Tibial nerve (tissue), 4 donors: ENCODE results near the gene GRIA1. TPM values are rescaled to one million over a fixed set of nuclear protein-coding genes. Genes with fewer than 3 reads are reported as not detected.

ENCODE experiments used
- DNase-seq, 2 donors: peaks; one replicate each; pipeline ENCODE4 v3.0.0-alpha.2; 2019; ENCODE audit warnings: low spot score in 2 of 2
- H3K27ac ChIP-seq, 4 donors: fragments of 200-600 bp; sonication (generic) in 3 of 4; one replicate each; pipeline ENCODE4 v1.5.1; 2017 to 2019; ENCODE audit warnings: mild to moderate bottlenecking in 1 of 4
- H3K27me3 ChIP-seq, 2 donors: fragments of 200-600 bp; sonication (generic) in 1 of 2; one replicate each; pipeline versions ENCODE4 v1.5.1 to v1.6.0; 2017 to 2019
- H3K36me3 ChIP-seq, 3 donors: fragments of 200-600 bp; sonication (generic); one replicate each; pipeline ENCODE4 v1.5.1; 2018 to 2019
- H3K4me1 ChIP-seq, 4 donors: fragments of 200-600 bp; sonication (generic) in 3 of 4; one replicate each; pipeline ENCODE4 v1.5.1; 2017 to 2019
- H3K4me3 ChIP-seq, 4 donors: fragments of 200-600 bp; sonication (generic) in 3 of 4; one replicate each; pipeline ENCODE4 v1.5.1; 2017 to 2019; ENCODE audit warnings: mild to moderate bottlenecking in 1 of 4, moderate library complexity in 1 of 4
- H3K9me3 ChIP-seq, 4 donors: fragments of 200-600 bp; sonication (generic) in 3 of 4; one replicate each; pipeline ENCODE4 v1.5.1; 2017 to 2019
- CTCF ChIP-seq, 5 experiments: fragments of 200-600 bp in 3 of 5; fragments of 450-650 bp in 2 of 5; sonication (generic) in 3 of 5; IDR thresholded peaks; one replicate each; pipeline ENCODE4 v1.5.1; 2016 to 2019; ENCODE audit warnings: antibody characterized with exemption in 5 of 5, mild to moderate bottlenecking in 3 of 5, moderate library complexity in 2 of 5
- EP300 ChIP-seq, 2 donors: sonication (generic); formaldehyde crosslinking; IDR thresholded peaks; one replicate each; pipeline ENCODE4 v1.6.1; 2017; ENCODE audit warnings: antibody characterized with exemption in 2 of 2, mild to moderate bottlenecking in 1 of 2
- POLR2A ChIP-seq, 2 donors: fragments of 450-650 bp; IDR thresholded peaks; one replicate each; pipeline ENCODE4 v1.6.1; 2017; ENCODE audit warnings: antibody characterized with exemption in 2 of 2, mild to moderate bottlenecking in 2 of 2, moderate library complexity in 2 of 2
- WGBS, 2 donors: methylation state at CpG; one replicate each; pipeline ENCODE4 v1.1.5; 2018; 5-methylcytosine and 5-hydroxymethylcytosine counted together
- total RNA-seq, 4 donors: library from RNA; depleted of rRNA; stranded (reverse); fragments of >200 nt; gene quantifications; one replicate each; pipeline ENCODE4 v1.1.0, GENCODE V29; 2016

The GRIA1 gene
- total RNA-seq, 4 donors from 2014 or later, result 1.2 to 2.1 (median 1.5) TPM

GRCh38 chr5:153551537-153552079 lies 61.1 kb downstream of the GRIA1 start:
- 0 to 5% methylated on average over 1 of the region's 1 CpG for WGBS, 2 donors

GRCh38 chr5:153552886-153553285 lies 62.4 kb downstream of the GRIA1 start:
- H3K4me3 ChIP-seq, result no peak overlapping the region
- peaks cover 0 to 39% (median 11%) of the 10 kb centered on the region in 4 donors for H3K4me1 ChIP-seq
- H3K36me3 ChIP-seq, result no peaks in the 10 kb centered on the region
- no peaks in the 10 kb centered on the region for H3K9me3 ChIP-seq
- TF ChIP-seq CTCF (IDR thresholded peaks at IDR 0.05), result no peak
- TF ChIP-seq POLR2A (IDR thresholded peaks at IDR 0.05), result no peak
- no peak for TF ChIP-seq EP300 (IDR thresholded peaks at IDR 0.05)
- no peaks in the 10 kb centered on the region for H3K27me3 ChIP-seq
- no peak for DNase-seq
- peak overlapping the region in 1 of 4 donors; percentile 78 for H3K27ac ChIP-seq

More at GRCh38 chr5:153551537-153552079, 61.1 kb downstream of the GRIA1 start:
- TF ChIP-seq POLR2A (IDR thresholded peaks at IDR 0.05) (no peak), EP300 (IDR thresholded peaks at IDR 0.05) (peak in 1 of 2 donors; percentile 29)
- H3K4me3 ChIP-seq, result no peak overlapping the region
- peaks cover 0 to 39% (median 11%) of the 10 kb centered on the region in 4 donors for H3K4me1 ChIP-seq
- no peaks in the 10 kb centered on the region for H3K36me3 ChIP-seq
- no peaks in the 10 kb centered on the region for H3K9me3 ChIP-seq
- no peaks in the 10 kb centered on the region for H3K27me3 ChIP-seq
- DNase-seq, result peak in 1 of 2 donors; percentile 22
- peak overlapping the region in 3 of 4 donors; percentile 40 to 80 (median 78) for H3K27ac ChIP-seq

GRCh38 chr5:153555420-153556114 lies 65.1 kb downstream of the GRIA1 start:
- no peak overlapping the region for H3K4me3 ChIP-seq
- H3K27me3 ChIP-seq, result no peaks in the 10 kb centered on the region
- H3K36me3 ChIP-seq, result no peaks in the 10 kb centered on the region
- peaks cover 0 to 1% (median 0%) of the 10 kb centered on the region in 4 donors for H3K9me3 ChIP-seq
- DNase-seq, result no peak
- H3K27ac ChIP-seq, result no peak overlapping the region
- H3K4me1 ChIP-seq, result peaks cover 0 to 39% (median 11%) of the 10 kb centered on the region in 4 donors
- 77 to 80% methylated on average over 6 of the region's 6 CpGs for WGBS, 2 donors
- TF ChIP-seq CTCF (IDR thresholded peaks at IDR 0.05) (no peak), EP300 (IDR thresholded peaks at IDR 0.05) (no peak), POLR2A (IDR thresholded peaks at IDR 0.05) (no peak)

- no peak for DNase-seq
- H3K4me1 ChIP-seq, result peaks cover 0 to 8% (median 0%) of the 10 kb centered on the region in 4 donors
- no peaks in the 10 kb centered on the region for H3K36me3 ChIP-seq
- H3K27me3 ChIP-seq, result no peaks in the 10 kb centered on the region
- no peak for TF ChIP-seq EP300 (IDR thresholded peaks at IDR 0.05)
- no peak for TF ChIP-seq POLR2A (IDR thresholded peaks at IDR 0.05)
- TF ChIP-seq CTCF (IDR thresholded peaks at IDR 0.05), result no peak
- H3K9me3 ChIP-seq, result peaks cover 0 to 3% (median 0%) of the 10 kb centered on the region in 4 donors
- H3K27ac ChIP-seq, result no peak overlapping the region
- H3K4me3 ChIP-seq, result no peak overlapping the region
- WGBS, 2 donors, result 87 to 89% methylated on average over 3 of the region's 3 CpGs
Measured at GRCh38 chr5:153558957-153559356, 68.5 kb downstream of the GRIA1 start.

- DNase-seq, result no peak
- Histone ChIP-seq H3K9me3 (peaks cover 0 to 3% (median 0%) of the 10 kb centered on the region in 4 donors), H3K27ac (no peak overlapping the region), H3K36me3 (no peaks in the 10 kb centered on the region), H3K27me3 (no peaks in the 10 kb centered on the region), H3K4me3 (no peak overlapping the region), H3K4me1 (peaks cover 0 to 5% (median 0%) of the 10 kb centered on the region in 4 donors)
- 10 to 30% methylated on average over 1 of the region's 1 CpG for WGBS, 2 donors
- TF ChIP-seq EP300 (IDR thresholded peaks at IDR 0.05) (peak in 1 of 2 donors; percentile 31), CTCF (IDR thresholded peaks at IDR 0.05) (no peak)
Measured at GRCh38 chr5:153559926-153560325, 69.5 kb downstream of the GRIA1 start.
